Suppressor macrophage treated with lipopolysaccharide for 1 hour (primary cell): Measurements from ENCODE around the gene EDARADD.
"Not testable (repeated sequence)": the region's sequence is repeated elsewhere in the genome, so short reads cannot be mapped to it uniquely, and the experiment has no call there.

Experiments
- DNase-seq, 3 donors: peaks; one replicate each; pipeline ENCODE4 v3.0.0-alpha.2; 2020 to 2022

The EDARADD gene

DNA sequence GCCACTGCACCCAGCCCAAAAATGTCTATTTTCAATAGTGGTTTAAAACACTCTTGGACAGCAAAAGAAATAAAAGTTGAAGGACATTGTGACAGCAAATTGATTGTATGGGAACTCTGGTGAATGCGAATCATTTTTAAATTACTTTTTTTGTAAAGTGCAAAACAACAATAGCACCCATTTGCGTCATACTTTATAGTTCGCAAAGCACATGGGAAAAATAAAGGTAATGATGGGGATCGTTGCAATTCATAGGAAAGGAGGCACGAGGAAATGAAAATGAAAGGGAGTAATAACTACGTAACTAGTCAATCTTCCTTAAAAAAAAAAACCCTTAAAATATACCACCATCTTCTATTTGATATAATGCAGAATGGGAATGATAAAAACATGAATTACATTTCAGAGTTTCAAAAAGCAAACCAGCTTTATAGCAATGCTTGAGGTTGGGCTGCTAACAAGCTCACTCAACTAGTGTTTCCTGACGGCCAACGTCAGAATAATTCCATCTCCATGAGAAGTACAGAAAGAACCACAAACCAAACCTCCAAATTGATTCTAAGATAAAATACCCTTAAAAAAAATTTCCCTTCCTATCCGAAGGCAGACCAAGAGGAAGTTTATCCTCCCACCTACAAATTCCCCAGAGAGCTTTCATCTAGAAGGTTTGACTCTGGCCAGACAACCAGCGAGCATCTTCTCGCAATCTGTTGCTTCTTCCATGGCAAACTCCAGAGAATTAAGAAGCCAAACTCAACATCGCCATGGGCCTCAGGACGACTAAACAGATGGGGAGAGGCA is at the start of gene EDARADD:
Gene EDARADD (plus strand): TSS at position 606 of the 801 bp plus-strand sequence. CDS start 159 bp downstream, at position 765.
- peak; percentile 45 to 61 (median 58) for DNase-seq

DNA sequence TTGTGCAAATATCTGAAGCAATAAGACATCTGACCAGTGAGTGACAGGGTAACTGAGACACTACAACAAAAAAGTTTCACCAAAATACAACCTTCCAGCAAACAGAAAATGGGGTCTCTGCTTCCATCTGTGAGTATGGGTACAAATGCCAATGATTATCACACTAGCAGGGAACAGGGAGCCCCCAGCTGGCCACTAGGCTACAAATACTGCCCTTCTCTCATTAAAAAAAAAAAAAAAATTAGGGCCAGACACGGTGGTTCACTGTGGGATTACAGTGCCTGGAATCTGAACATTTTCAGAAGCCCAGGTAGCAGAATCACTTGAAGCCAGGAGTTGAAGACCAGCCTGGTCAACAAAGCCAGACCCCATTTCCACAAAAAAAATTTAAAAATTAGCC is 48.4 kb upstream of the EDARADD start:
- peak in 2 of 3 donors; percentile 32 to 38 for DNase-seq

DNA sequence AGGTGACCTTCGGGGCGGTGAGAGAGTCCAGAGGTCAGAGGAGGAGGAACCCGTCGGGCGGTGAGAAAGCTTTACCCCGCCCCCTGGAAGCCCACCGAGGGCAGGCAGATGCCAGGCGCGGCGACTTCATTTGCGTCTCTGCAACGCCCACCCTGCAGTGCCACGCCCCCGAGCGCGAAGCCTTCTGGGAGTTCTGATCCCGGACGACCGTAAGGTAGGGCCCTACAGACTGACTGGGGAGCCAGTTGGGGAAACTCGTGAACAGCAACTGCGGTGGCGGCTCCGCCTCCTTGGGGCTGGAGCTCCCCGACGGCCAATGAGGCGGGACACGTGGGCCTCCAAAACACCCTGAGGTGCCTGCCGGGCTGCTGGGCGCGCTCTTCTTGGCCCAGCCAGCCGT is 46.0 kb upstream of the EDARADD start:
- DNase-seq = no peak

DNA sequence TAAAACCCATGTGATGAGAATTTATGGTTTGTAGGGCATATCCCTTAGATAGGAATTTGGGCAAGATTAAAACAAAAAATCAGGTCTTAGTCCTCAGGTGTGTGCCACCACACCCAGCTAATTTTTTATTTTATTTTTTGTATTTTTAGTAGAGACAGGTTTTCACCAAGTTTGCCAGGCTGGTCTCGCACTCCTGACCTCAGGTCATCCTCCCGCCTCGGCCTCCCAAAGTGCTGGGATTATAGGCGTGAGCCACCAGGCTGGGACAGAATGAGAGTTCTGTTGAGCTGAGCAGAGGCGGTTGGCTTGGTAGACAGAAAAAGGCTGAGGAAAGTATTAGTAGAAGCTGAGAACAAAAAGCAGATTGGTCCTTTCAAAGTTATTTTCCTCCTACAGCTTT is 43.8 kb upstream of the EDARADD start:
- no peak for DNase-seq

DNA sequence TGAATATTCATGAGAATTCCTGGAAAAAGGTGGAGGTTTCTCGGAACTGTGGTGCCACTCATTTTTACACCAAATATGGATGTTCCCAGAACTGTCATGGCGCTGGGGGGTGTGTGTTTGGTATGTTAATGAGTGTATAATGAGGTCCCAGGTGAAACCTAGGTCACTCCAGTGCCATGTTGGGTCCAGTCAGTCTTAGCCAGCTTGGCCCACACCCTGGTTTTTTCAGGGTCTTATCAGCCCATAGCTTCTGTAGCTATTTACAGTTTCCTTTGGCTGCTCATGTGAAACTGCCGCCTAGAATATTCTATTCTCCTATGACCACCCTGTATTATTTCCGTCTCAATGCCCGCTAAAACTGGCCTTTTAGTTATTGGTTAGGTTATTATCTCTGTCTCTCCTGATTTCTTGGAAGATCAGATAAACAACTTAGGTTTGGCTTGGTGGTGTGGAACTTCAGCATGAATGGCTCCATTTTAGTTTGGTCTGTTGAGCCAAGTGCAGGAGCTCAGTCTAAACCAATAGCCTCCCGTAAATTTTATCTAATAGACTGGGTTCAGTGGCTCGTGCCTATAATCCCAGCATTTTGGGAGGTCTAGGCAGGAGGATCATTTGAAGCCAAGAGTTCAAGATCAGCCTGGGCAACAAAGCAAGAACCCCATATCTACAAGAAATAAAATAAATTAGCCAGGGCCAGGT is 42.1 kb upstream of the EDARADD start:
- DNase-seq = no peak

DNA sequence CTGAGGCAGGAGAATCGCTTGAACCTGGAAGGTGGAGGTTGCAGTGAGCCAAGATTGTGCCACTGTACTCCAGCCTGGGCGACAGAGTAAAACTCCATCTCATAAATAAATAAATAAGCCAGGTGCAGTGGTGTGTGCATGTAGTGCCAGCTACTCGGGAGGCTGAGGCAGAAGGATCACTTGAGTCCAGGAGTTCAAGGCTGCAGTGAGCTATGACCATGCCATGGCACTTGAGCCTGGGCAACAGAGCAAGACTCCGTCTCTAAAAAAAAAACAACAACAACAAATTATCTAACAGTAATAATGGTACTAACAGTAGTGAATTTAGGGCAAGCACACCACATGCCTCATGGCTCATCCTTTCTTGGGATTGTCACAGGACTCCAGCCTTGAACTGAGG is 41.3 kb upstream of the EDARADD start:
- not testable (repeated sequence) for DNase-seq

DNA sequence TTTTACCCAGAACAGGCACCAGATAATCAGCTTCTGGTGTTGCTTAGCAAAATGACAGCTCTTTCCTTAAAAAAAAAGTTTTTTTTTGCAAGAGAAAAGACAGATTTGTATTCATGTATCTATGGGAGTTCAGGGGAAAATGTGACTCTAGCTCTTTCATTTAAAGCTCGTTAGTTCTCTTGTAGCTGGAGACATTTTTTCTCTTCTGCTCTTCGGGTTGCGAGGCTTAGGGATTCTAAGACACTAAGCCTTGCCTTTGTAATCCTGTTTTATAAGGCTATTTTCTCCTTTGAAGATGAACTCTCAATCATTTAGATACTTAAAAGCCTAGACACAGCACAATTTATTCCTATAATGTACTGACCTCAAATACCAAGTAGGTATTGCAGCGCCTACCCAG is 40.3 kb upstream of the EDARADD start:
- no peak for DNase-seq

DNA sequence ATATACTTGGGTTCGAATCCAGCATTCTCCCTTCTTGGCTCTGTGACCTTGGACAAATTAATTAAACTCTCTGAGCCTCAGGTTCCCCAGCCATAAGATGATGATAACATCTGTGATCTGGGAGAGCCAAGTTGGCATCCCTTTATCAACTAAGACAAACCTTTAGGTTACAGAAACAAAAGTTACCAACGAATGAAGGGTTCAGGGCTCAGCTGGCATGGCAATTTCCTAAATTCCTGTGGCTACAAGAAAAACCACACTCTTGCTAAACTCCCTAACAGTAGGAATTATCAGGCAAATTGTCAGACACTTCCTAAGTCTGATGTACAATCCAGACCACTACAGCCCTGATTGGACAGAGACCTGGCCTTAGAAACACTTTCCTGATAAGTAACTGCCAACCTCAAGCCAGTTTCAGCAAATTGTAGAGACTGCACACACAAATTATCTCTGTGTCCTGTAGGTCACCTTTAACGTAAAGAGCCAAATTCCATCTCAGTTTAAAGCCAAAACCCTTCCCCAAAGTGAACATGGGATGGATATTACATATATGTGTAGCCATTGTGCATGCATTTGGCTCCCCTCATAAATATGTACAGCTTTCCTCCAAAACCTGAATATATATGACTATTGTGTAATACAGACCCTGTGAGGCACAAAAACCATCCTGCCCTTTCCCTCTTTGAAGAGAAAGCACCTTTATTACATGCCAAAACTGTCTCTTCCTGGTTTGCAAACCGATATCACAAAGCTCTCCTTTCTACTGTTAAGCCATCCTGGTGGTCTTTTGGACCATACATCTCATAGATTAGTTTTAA is 39.5 kb upstream of the EDARADD start:
- DNase-seq = no peak

DNA sequence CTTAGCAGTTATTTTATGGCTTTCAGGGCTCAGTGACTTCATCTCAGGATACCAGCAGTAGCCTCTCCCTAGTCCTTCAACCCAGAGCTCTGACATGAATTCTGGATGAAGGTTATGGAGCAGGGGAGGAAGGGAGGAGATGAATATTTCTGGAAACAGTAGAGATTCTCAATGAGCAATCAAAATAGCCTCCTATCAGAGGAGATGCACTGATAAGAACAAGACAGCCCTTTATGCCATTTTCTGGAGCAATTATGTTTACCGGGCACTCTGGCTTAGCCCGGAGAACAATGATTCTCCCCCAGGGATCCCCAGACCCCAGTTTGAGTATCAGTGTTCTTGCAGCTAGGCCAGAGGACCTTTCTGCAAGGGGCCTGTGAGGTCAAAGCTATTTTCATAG is 37.9 kb upstream of the EDARADD start:
- DNase-seq = no peak

DNA sequence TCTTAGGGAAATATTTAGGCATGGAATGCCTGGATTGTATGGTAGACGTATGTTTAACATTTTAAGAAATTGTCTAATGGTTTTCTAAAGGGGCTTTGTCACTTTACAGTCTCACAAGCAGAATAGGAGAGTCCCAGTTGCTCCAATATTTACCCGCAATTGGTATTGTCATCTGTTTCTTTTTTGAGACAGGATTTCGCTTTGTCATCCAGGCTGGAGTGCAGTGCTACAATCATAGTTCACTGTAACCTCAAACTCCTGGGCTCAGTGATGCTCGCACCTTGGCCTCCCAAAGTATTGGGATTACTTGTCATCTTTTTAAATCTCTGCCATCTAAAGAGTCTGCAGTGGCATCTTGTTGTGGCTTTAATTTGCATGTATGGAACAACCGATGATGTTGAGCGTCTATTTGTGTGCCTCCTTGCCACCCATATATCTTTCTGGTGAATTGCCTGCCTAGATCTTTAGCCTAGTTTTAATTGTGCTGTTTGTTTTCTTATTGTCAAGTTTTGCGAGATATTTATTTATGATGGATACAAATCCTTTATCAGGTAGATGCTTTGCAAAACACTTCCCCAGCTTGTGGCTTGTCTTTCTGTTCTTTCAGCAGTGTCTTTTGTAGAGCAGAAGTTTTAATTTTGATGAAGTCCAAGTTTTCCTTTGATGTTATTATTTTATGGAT is 32.0 kb upstream of the EDARADD start:
- no peak for DNase-seq

DNA sequence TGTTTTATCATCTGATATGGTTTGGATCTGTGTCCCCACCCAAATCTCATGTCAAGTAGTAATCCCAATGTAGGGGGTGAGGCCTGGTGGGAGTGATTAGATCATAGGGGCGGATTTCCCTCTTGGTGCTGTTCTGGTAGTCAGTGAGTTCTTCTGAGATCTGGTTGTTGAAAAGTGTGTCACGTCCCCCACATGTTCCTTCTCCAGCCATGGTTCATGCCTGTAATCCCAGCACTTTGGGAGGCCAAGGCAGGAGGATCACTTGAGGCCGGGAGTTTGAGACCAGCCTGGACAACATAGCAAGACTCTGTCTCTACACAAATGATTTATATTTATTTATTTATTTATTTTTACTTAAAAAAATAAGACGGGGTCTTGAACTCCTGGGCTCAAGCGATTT is 30.8 kb upstream of the EDARADD start:
- no peak for DNase-seq

DNA sequence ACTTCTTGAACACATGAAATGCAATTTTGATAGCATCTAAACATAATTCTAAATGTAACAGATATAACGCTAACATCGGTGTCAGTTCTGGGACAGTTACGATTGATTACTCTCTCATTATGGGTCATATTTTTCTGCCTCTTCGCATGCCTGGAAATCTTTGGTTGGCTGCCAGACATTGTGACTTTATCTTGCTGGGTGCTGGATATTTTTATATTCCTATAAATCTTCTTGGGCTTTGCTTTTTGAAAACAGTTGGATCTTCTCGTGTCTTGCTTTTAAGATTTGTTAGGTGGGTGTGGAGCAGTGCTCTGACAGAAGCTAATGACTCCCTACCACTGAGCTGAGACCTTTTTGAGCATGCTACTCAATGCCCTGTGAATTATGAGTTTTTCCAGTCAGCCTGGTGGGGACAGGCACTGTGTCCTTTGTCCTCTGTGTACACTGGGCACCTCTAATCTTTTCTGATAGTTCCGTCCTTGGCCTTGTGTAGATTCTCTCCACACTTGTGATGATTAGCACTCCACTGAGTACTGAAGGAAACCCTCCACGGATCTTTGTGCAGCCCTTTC is 28.0 kb upstream of the EDARADD start:
- DNase-seq = no peak

DNA sequence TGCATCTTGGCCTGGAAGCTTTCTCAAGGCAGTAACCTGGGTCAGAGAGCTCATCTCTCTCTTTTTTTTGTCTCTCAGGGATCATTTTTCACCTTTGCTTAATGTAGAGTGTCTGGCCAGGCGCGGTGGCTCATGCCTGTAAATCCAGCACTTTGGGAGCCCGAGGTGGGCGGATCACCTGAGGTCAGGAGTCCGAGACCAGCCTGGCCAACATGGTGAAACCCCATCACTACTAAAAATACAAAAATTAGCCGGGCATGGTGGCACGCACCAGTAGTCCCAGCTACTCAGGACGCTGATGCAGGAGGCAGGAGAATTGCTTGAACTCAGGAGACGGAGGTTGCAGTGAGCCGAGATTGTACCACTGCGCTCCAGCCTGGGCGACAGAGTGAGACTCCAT is 27.4 kb upstream of the EDARADD start:
- not testable (repeated sequence) for DNase-seq

DNA sequence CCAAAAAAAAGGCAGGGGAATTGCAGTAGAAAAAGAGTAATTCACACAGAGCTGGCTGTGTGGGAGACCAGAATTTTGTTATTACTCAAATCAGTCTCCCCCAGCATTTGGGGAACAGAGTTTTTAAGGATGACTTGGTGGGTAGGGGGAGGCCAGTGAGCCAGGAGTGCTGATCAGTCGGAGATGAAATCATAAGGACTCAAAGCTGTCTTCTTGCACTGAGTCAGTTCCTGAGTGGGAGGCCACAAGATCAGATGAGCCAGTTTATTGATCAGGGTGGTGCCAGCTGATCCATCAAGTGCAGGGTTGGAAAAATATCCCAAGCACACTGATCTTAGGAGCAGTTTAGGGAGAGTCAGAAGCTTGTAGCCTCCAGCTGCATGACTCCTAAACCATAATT is 23.7 kb upstream of the EDARADD start:
- peak in 2 of 3 donors; percentile 13 to 37 for DNase-seq

DNA sequence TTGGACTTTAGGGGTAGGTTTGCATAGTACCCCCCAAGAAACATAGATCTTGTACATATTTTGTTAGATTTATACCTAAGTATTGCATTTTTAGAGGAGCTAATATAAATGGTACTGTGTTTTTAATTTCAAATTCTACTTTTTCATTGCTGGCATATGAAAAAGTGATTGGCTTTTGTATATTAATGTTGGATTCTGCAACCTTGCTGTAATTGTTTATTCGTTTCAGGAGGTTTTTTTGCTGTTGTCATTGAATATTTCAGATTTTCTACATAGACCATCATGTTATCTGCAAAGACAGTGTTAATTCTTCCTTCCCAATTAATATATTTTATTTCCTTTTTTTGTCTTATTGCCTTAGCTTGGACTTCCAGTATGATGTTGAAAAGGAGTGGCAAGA is 23.0 kb upstream of the EDARADD start:
- no peak for DNase-seq

DNA sequence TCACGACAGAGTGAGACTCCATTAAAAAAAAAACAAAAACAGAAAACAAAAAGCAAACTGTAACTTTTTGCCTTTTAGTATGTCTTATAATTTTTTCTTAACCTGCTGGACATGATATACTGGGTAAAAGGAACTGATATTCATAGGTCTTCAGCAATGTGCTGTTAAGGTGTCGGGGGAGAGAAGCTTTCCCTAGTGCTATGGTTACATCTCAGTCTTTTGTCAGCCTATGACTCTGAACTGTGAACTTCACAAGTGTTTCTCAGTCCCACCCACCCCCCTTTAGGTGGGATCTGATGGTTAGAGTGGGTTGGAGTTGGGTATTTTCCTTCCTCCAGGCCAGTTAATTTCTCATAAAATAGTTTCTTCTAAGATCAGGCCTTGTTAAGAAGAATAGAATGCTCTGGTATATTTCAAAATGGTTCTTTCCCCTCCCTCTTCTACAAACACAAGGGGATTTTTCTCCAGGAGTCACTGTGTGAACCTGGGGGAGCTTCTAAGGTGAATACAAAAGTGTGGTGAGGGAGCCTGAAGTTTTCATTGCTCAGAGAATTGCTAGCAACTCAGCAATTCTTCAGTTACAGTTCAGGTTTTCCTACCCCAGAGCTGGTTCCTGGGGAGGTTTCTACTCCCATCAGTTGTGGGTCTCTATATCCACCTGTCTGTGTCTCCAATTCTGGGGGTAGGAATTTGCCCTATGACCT is 16.1 kb upstream of the EDARADD start:
- DNase-seq = no peak

DNA sequence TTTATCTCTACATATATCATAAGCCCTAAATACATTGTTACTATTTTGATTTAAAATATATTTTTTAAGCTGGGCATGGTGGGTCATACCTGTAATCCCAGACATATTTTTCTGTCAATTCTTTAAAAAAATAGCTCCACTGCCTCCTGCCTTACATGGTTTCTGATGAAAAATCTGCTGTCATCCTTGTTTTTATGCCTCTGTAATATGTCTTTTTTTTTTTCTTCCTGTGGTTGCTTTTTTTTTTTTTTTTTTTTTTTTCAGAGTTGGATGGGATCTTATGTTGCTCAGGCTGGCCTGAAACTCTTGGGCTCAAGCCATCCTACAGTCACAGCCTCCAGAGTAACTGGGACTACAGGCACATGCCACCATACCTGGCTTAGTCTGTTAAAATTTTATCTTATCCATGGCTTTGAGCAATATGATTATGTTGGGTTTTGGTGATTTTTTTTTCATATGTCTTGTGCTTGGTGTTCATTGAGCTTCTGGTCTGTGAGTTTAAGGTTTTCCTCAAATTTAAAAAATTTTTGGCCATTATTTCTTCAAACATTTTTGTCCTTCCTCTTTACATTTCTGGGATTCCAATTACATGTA is 12.4 kb upstream of the EDARADD start:
- DNase-seq = no peak

DNA sequence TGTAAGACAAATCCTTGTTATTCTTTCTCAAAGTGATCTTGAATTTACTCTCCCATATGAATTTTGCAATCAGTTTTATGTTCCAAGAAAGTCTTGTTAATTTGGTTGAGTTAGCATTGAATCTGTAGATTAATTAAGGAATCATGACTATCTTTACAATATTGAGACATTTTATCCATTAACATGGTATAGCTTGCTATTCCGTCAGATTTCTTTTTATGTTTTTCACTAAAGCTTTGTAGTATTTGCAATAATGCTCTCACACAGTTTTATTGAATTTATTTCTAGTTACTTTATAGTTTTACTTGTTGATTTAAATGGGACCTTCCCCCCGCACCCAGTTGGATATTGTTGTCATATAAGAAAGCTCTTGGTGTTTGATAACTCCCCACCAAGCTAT is 5.8 kb upstream of the EDARADD start:
- no peak for DNase-seq

DNA sequence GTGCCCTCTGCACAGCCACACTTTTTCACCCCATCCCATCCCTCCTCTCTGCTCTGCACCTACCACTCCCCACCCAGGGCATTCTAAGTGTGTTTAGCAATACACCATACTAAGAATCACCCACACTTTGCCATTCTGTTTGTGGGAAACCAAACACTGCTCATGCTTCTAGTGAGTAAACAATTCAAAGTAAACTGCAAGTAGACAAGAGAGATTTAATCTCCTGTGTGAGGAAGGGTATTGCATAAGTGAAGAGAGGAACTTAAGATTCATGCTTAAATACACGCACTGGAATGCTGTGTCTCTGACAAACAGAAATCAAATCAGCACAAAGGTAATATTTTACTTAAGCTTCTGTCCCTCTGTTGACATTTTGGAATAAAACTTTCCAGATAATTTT is 4.8 kb upstream of the EDARADD start:
- DNase-seq = no peak

DNA sequence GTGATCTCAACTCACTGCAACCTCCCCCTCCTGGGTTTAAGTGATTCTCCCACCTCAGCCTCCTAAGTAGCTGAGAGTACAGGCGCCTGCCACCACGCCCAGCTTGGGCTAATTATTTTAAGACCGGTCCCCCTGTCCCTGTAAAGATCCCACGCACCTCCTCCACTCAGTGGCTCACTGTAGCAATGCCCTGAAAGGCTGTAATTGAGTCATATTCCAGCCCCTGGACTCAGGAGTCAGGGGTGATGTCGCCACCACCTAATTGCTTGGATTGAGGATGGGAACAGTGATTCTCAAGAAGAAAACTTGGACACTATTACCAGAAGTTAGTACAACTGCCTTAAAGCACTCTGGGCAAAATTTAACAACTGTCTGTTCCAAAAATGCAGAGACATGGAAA is 3.1 kb upstream of the EDARADD start:
- DNase-seq = peak in 1 of 3 donors; percentile 17

DNA sequence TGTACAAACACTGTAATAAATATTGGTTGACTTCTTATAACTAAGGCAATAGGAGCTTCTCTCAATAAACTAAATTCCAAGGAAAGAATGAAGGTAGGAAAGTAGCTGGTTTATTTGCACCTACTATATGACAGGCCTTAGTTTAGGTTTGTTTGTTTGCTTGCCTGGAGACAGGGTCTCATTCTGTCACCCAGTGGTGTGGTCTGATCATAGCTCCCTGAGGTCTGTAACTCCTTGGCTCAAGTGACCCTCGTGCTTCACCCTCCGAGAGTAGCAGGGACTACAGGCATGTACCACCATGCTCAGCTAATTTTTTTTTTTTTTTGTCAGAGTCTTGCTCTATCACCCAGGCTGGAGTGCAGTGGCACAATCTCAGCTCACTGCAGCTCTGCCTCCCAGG is 1.9 kb upstream of the EDARADD start:
- DNase-seq = peak in 1 of 3 donors; percentile 7

DNA sequence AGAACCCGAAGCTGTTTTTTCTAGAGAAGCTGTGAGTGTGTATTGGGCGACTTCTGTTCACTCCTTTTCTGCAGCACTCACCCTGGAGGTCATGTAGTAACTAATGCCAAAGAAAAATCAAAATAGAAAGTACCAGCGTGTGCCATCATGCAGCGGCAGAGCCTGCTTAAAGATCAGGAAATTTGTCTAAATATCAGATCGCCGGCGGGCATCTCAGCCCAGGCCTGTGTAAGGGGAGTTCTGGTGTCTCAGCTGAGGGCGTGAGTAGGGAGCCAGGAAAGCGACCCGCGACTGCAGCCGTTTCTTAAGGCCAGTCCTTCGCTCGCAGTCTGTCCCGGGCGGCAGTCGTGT is 768 bp downstream of the EDARADD start:
- DNase-seq = peak in 2 of 3 donors; percentile 25 to 29
